Activated CD8-positive, alpha-beta T cell treated with anti-CD3 and anti-CD28 coated beads, Interleukin-2, amount 10 ng/mL, durations not matched to agents 7 days and 5 days (primary cell): ENCODE data around the gene TIMM22. TPM values are rescaled to one million over a fixed set of nuclear protein-coding genes. Genes with fewer than 3 reads are reported as not detected.

ENCODE experiments used
- ATAC-seq: fragments of 150-1000 bp; cut with Tn5 transposase; one replicate; pipeline ENCODE4 v1.10.0; 2021; ENCODE audit warnings: moderate library complexity
- CTCF ChIA-PET: fragments of 350-600 bp; sonication (Branson Sonifier 250); formaldehyde crosslinking; loops from one replicate; lab custom pipeline; 2021; ENCODE audit warnings: antibody characterized with exemption; lab: Charles Lee
- POLR2A ChIA-PET: fragments of 350-600 bp; sonication (Branson Sonifier 250); formaldehyde crosslinking; loops from one replicate; lab custom pipeline; 2021; ENCODE audit warnings: antibody characterized with exemption; lab: Charles Lee
- DNase-seq: peaks from one replicate; pipeline ENCODE4 v3.0.0-alpha.2; 2020
- H3K27ac Mint-ChIP-seq: one replicate; pipeline ENCODE4 v1.8.0; 2021; ENCODE audit warnings: mild to moderate bottlenecking, mixed read lengths
- H3K27me3 Mint-ChIP-seq: one replicate; pipeline ENCODE4 v1.8.0; 2021; ENCODE audit warnings: low read depth, mixed read lengths
- H3K36me3 Mint-ChIP-seq: one replicate; pipeline ENCODE4 v1.8.0; 2021; ENCODE audit warnings: low read depth, mixed read lengths
- H3K4me1 Mint-ChIP-seq: one replicate; pipeline ENCODE4 v1.8.0; 2021; ENCODE audit warnings: low read depth, mixed read lengths
- H3K4me3 Mint-ChIP-seq: one replicate; pipeline ENCODE4 v1.8.0; 2021; ENCODE audit warnings: mild to moderate bottlenecking, mixed read lengths
- H3K9me3 Mint-ChIP-seq: one replicate; pipeline ENCODE4 v1.8.0; 2022; ENCODE audit warnings: mixed read lengths; ENCODE audit not compliant: insufficient read depth
- total RNA-seq, 2 experiments: library from RNA; stranded (reverse); gene quantifications; one replicate each; pipeline ENCODE4 v1.2.3, GENCODE V29; 2021

The TIMM22 gene
- total RNA-seq, 2 experiments from 2014 or later, result 10.0 to 10.4 TPM

DNA sequence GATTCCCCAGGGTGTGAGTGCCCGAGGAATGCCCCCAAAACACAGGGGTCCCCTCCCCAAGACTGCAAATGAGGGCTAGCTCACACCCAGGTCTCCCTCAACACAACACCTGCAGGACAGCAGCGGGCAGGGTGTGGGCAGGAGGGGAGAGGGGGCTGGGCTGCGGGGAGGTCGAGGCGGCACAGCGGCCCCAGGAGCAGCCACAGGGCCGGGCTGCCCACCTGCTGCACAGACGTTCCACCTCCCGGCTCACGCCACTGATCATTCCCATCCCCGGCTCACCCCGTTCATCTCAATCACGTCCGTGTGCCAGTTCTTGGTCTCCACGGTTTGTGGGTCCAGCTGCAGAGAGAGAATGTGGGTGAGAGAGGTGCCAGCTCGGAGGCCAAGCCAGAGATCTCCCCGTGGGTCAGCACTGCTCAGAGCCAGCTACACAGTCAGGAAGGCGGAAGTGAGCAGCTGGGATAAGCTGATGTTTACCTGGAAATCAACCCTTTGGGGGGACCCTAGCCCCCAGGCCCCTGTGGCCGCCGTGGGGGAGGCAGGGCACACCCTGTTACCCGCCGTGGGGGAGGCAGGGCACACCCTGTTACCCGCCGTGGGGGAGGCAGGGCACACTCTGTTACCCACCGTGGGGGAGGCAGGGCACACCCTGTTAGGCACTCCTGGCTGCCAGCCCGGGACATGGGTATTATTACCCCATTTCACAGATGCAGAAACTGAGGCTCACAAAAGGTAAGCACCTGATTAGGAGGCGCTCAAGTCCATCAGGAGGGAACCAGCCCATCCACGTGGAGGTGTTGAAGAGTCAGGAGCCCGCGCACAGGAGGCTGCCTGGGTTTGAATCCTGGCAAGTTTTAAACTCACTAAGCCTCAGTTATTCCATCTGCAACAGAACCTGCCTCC lies 16.1 kb downstream of the TIMM22 start:
- Mint-ChIP-seq H3K4me1 (no peaks in the 10 kb centered on the region), H3K36me3 (peaks cover 2% of the 10 kb centered on the region), H3K4me3 (no peak overlapping the region), H3K9me3 (no peaks in the 10 kb centered on the region), H3K27me3 (no peaks in the 10 kb centered on the region), H3K27ac (no peak overlapping the region)
- ATAC-seq (no peak), DNase-seq (no peak)
- ChIA-PET CTCF (no interaction called here), POLR2A (no interaction called here)

GRCh38 chr17:1013729-1014090 lies 16.8 kb downstream of the TIMM22 start:
- DNase-seq (no peak), ATAC-seq (no peak)
- no peak overlapping the region for H3K27ac Mint-ChIP-seq
- H3K27me3 Mint-ChIP-seq, result no peaks in the 10 kb centered on the region
- H3K4me1 Mint-ChIP-seq, result no peaks in the 10 kb centered on the region
- ChIA-PET POLR2A (no interaction called here), CTCF (no interaction called here)
- H3K36me3 Mint-ChIP-seq, result peaks cover 2% of the 10 kb centered on the region
- no peaks in the 10 kb centered on the region for H3K9me3 Mint-ChIP-seq
- no peak overlapping the region for H3K4me3 Mint-ChIP-seq

DNA sequence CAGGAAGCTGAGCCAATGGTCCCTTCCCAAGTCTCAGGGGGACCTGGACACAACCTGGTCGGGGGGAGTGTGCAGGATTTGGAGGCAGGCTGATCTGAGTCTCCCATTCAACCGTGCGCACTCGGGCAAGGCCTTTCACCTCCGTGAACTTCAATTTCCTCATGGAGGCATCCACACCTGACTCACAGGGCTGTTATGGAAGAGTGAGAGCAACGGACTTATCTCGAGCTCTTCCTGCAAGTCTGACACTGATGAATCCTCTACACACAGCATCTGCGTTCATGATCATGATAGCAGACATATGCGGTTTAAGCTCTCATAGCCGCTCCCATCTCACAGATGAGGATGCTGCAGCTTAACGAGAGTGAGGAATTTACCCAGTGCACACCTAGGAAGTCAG lies 21.6 kb downstream of the TIMM22 start:
- ChIA-PET POLR2A (interaction anchor here (0.6 kb wide), 1 partner anchor 487 kb away, joined by 7 read pairs; no protein-coding TSS in a partner anchor), CTCF (no interaction called here)
- DNase-seq, result no peak
- Mint-ChIP-seq H3K9me3 (no peaks in the 10 kb centered on the region), H3K27ac (no peak overlapping the region), H3K4me1 (no peaks in the 10 kb centered on the region), H3K27me3 (no peaks in the 10 kb centered on the region), H3K4me3 (no peak overlapping the region), H3K36me3 (no peaks in the 10 kb centered on the region)
- ATAC-seq, result no peak

DNA sequence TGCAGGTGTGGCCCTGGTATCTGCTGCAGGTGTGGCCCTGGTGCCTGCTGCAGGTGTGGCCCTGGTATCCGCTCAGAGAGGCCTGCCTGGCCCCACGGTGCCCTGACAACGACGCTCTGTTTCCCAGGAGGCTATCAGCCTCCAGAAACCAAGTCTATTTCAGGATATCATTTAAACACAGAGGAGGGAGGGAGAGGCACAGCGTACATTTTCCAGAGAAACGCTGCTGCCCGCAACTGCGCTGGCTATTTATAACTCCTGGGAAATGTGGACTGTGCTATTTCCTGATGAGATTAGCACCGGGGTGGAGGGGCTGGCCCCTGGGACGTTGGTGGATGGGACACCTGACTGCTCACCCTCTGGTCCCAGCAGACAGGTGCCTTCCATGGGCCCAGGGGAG lies 22.5 kb downstream of the TIMM22 start:
- H3K27me3 Mint-ChIP-seq, result no peaks in the 10 kb centered on the region
- CTCF ChIA-PET, result no interaction called here

GRCh38 chr17:1021147-1021546 lies 24.2 kb downstream of the TIMM22 start:
- Mint-ChIP-seq H3K36me3 (peaks cover 4% of the 10 kb centered on the region), H3K4me3 (no peak overlapping the region)
- CTCF ChIA-PET, result no interaction called here

More for the DNA sequence above, 22.5 kb downstream of the TIMM22 start:
- Mint-ChIP-seq H3K4me1 (no peaks in the 10 kb centered on the region), H3K36me3 (no peaks in the 10 kb centered on the region), H3K9me3 (no peaks in the 10 kb centered on the region), H3K4me3 (no peak overlapping the region), H3K27ac (peak overlapping the region; percentile 42)
- POLR2A ChIA-PET, result no interaction called here
- no peak for ATAC-seq
- DNase-seq, result no peak

GRCh38 chr17:1022278-1023024 lies 25.5 kb downstream of the TIMM22 start:
- Mint-ChIP-seq H3K27ac (no peak overlapping the region), H3K36me3 (peaks cover 4% of the 10 kb centered on the region), H3K27me3 (no peaks in the 10 kb centered on the region), H3K4me3 (no peak overlapping the region), H3K4me1 (no peaks in the 10 kb centered on the region), H3K9me3 (no peaks in the 10 kb centered on the region)
- POLR2A ChIA-PET, result no interaction called here
- CTCF ChIA-PET, result no interaction called here
- ATAC-seq (no peak), DNase-seq (no peak)

More at GRCh38 chr17:1021147-1021546, 24.2 kb downstream of the TIMM22 start:
- POLR2A ChIA-PET, result no interaction called here
- no peak for ATAC-seq
- no peaks in the 10 kb centered on the region for H3K4me1 Mint-ChIP-seq
- DNase-seq, result no peak
- H3K9me3 Mint-ChIP-seq, result no peaks in the 10 kb centered on the region
- no peaks in the 10 kb centered on the region for H3K27me3 Mint-ChIP-seq
- no peak overlapping the region for H3K27ac Mint-ChIP-seq

DNA sequence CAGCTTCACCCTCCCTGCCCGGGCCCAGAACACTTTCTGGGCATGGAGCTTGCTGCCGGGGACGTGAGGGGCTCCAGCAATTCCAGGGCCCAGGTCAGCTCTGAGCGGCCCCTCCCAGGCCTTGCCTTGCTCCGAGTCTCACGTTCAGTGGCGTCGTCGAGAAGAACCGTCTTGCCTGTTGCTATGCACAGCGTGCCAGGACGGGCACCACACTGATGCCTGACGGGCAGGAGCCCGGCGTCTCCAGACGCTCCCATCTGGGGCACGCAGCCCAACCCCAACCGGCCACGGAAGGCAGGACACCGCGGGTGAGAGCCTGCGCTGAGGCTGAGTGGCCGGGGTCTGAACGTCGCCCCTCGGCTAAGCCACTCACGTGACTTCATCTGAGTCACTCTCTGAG lies 27.1 kb downstream of the TIMM22 start:
- Mint-ChIP-seq H3K27ac (no peak overlapping the region), H3K9me3 (no peaks in the 10 kb centered on the region), H3K36me3 (peaks cover 4% of the 10 kb centered on the region), H3K4me1 (no peaks in the 10 kb centered on the region), H3K4me3 (no peak overlapping the region), H3K27me3 (no peaks in the 10 kb centered on the region)
- ChIA-PET CTCF (no interaction called here), POLR2A (no interaction called here)
- DNase-seq (no peak), ATAC-seq (no peak)

- Mint-ChIP-seq H3K36me3 (peaks cover 4% of the 10 kb centered on the region), H3K27me3 (no peaks in the 10 kb centered on the region), H3K9me3 (no peaks in the 10 kb centered on the region), H3K27ac (no peak overlapping the region), H3K4me1 (no peaks in the 10 kb centered on the region), H3K4me3 (no peak overlapping the region)
- no peak for ATAC-seq
- CTCF ChIA-PET, result no interaction called here
- POLR2A ChIA-PET, result interaction anchor here (0.6 kb wide), 1 partner anchor 242 kb away, joined by 3 read pairs; no protein-coding TSS in a partner anchor
- no peak for DNase-seq
These were observed 29.0 kb downstream of the TIMM22 start for GRCh38 chr17:1025733-1026598.

- ChIA-PET CTCF (no interaction called here), POLR2A (interaction anchor here (0.6 kb wide), 1 partner anchor 241 kb away, joined by 3 read pairs; no protein-coding TSS in a partner anchor)
- DNase-seq (no peak), ATAC-seq (no peak)
- Mint-ChIP-seq H3K27me3 (no peaks in the 10 kb centered on the region), H3K4me3 (no peak overlapping the region), H3K36me3 (peaks cover 4% of the 10 kb centered on the region), H3K4me1 (no peaks in the 10 kb centered on the region), H3K27ac (no peak overlapping the region), H3K9me3 (no peaks in the 10 kb centered on the region)
These were observed 29.7 kb downstream of the TIMM22 start for GRCh38 chr17:1026599-1026975.

DNA sequence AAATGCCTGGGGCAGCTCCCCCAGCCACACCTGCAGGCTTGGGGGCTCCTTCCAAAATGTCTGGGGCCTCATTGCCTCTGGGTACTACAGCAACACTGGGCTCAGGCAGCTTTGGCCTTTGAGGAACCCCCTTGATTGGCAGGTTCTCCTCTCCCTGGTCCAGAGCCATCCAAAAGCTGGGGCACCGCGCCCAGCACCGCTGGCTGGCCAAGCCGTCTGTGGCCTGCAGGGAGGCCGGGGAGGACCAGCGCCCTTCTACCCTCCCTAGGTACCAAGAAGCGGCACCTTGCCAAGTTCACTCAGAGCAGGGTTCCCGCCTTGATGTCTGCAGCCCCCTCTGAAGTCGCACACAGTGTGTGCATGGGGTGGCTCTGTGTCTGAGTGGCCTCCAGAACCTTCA lies 30.1 kb downstream of the TIMM22 start:
- no peaks in the 10 kb centered on the region for H3K9me3 Mint-ChIP-seq
- DNase-seq (no peak), ATAC-seq (no peak)
- H3K27me3 Mint-ChIP-seq, result no peaks in the 10 kb centered on the region
- POLR2A ChIA-PET, result interaction anchor here (0.6 kb wide), 1 partner anchor 240 kb away, joined by 3 read pairs; no protein-coding TSS in a partner anchor
- no peaks in the 10 kb centered on the region for H3K4me1 Mint-ChIP-seq
- no peak overlapping the region for H3K4me3 Mint-ChIP-seq
- peaks cover 4% of the 10 kb centered on the region for H3K36me3 Mint-ChIP-seq
- CTCF ChIA-PET, result no interaction called here
- no peak overlapping the region for H3K27ac Mint-ChIP-seq

GRCh38 chr17:1029196-1029921 lies 32.4 kb downstream of the TIMM22 start:
- no peak overlapping the region for H3K27ac Mint-ChIP-seq
- peaks cover 4% of the 10 kb centered on the region for H3K36me3 Mint-ChIP-seq
- no peak for ATAC-seq
- no peaks in the 10 kb centered on the region for H3K27me3 Mint-ChIP-seq
- H3K4me1 Mint-ChIP-seq, result no peaks in the 10 kb centered on the region
- ChIA-PET CTCF (no interaction called here), POLR2A (no interaction called here)
- DNase-seq, result no peak
- no peaks in the 10 kb centered on the region for H3K9me3 Mint-ChIP-seq
- H3K4me3 Mint-ChIP-seq, result no peak overlapping the region
